CD4-positive, alpha-beta T cell treated with Interleukin-10 for 1 hour (primary cell): ENCODE measurements around the gene TBX3.

Experiments
- DNase-seq: peaks from one replicate; pipeline ENCODE4 v3.0.0-alpha.2; 2020

Gene TBX3

DNA sequence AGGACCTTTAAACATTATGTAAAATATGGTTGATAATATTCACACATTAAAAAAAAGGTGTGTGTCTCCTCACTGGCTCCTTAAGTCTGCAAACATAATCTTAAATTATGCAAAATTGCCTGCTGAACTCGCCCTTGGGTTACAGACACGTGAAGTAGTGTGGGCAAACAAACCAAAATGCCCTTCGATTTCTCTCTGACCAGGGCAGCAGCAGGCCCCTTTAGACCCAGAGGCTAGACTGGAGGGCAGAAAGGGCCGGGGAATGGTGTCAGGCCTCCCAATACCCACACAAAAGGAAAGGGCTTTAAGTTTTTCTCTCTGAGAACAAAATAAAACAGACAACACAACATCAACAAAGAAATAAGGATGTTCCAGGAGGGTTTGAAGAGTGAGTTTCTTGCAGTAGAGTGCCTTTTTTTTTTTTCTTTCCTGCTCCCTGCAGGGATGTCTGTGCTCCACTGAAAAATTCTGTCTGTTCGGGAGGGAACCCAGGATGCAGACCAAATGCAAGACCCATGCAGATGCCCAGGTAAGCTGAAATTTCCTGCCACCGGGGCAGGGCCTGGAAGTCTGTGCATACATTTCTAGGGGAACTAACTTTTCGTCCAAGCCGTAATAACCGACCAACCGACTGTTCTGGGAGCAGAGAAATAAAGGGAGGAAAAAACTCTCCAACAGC lies 1.7 kb downstream of the TBX3 start:
- DNase-seq, result no peak

DNA sequence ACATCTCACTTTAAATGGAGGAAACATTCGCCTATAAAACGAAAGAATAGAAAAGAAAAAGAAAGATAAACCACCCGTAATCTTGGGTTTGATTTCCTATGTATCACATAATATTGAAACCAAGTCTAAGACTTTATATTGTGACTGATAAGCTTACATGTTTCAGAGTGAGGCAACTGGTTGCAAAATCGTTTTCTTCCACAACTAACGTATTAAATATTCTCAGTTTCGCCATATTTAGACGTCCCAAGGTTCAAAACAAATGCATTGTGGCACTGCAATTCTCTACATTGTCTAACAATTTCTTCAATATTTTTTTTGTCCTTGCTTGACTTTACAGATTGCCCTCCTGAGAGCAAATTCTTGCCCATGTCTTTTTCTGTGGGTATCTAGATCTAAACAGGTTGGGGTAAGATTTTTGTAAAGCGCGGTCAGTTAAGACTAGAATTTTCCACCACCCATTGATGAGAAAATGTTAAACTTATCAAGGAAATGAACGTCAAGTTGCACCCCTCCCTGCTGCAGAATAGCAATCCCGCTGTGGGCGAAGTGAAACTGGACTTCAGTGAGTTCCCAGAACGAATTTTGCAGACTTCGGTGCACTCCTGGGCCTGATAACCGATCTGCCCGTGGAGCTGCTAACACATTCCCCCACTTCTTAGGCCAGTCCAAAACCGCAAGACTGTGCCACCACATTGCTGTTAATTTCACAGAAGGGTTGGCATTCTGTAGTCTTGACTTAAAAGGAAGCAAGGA lies 2.7 kb downstream of the TBX3 start:
- DNase-seq, result no peak

GRCh38 chr12:114680604-114681069 lies 3.3 kb downstream of the TBX3 start:
- DNase-seq, result no peak

GRCh38 chr12:114679942-114680341 lies 4.0 kb downstream of the TBX3 start:
- no peak for DNase-seq

DNA sequence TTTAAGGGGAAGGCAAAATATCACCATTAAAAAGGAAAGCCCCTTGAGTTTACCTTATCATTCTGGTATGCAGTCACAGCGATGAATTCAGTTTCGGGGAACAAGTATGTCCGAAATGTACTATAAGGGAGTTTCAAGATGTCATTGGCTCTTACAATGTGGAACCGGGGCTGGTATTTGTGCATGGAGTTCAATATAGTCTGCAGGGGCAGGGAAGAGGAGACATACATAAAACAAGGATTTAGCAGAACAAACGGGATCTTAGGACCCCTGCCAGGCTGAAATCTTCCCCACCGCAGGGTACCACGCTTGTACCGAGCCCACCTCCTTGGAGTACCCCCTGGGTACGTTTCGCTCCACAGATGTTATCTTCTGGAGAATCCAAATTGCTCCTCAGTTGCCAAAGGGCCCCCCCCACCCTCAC lies 4.5 kb downstream of the TBX3 start:
- DNase-seq, result no peak

DNA sequence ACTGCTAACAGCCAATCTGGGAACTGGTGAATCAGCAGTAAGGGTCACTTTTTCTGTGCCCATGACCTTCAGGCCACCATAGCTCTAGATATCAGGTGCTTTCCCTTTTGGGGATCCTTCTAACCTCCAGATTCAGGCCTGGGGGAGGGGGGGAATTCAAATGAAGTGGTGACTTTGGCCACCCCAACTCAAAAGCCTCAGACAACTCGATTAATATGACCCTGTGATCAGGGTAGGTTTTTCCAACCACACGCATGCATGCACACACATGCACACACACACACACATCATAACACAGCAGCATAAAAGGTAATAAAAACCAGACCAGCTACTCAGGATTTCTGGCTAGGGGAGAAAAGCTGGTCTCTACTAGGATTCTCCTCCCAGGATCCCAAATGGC lies 5.3 kb downstream of the TBX3 start:
- DNase-seq, result no peak

GRCh38 chr12:114678028-114678427 lies 5.9 kb downstream of the TBX3 start:
- DNase-seq, result no peak

DNA sequence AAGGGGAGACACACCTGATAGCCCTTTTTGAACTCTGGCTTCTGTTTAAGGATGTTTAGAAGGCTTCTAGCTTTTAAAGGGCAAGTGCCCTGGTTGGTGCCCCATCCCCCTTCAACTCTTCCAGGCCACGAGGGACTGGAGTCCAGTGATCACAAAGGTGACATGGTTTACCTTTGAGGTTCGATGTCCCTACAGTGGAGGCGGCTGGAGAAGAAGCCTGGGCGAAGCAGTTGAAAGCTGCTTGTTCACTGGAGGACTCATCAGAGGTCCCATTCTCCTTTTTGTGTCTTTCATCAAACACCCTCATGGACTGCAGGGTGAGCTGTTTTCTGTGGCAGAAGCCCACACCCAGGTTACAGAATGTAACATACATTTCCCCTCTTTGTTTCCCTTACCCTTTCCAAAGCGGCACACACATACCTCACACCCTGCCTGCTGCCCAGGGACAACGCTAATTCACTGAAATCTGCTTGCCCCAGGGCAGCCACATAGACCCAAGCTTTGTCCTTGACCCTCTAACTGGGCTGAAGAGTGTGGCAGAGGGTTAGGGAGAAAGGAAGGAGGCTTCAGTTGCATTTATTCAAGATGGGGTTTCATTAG lies 7.7 kb downstream of the TBX3 start:
- DNase-seq, result no peak

- DNase-seq, result no peak
These were observed 9.5 kb downstream of the TBX3 start for GRCh38 chr12:114674251-114675047.

GRCh38 chr12:114673901-114674250 lies 10.1 kb downstream of the TBX3 start:
- DNase-seq, result no peak

- DNase-seq, result no peak
These were observed 10.7 kb downstream of the TBX3 start for GRCh38 chr12:114673169-114673833.

DNA sequence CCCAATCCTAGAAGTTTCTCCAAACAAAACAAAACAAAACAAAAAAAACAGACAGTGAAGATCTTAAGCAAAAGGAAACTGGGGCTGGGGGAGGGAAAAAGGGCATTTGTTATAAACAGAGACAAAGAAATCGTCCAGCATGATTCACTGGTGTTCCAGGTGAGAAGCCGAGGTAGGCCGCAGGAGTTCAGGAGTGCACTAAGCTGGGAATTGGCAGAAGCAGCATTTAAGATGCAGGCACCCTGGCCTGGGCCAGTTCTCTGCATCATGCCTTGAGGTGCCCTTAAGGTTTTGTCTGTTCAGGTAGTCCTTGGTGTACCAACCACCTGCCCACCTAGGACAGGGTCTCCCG lies 11.2 kb downstream of the TBX3 start:
- no peak for DNase-seq

GRCh38 chr12:114671443-114672411 lies 12.2 kb downstream of the TBX3 start:
- DNase-seq, result no peak

- DNase-seq, result no peak
These were observed 12.9 kb downstream of the TBX3 start for GRCh38 chr12:114671066-114671442.

DNA sequence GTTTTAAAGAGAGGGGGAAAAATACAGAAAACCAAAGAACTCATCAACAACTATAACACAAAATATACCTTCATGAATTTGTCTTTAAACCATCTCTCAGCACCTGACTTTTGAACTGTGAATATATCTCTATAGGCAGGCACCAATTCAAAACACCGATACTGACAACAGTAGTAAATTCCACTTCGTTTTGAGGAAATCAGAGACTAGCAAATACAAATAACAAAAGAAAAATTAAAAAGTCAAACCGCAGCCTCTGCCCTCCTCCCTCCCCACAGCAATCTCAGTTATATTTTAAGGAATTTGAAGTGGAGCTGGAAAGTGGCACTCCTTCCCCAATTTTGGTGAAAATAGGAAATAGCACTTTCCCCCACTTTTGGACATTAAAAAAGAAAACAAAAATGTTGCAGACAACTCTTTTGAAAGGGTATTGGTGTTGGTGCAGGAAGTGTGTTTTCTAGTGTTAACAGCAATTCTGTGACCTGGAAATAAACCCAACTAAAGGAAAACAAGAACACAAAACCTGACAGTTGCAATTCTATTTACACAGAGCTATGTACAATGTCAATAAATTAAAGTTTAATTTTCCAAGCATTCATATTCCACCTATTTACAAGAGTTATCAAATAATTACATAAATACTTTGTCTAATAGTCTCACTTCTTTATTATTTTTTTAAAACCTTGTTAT lies 13.5 kb downstream of the TBX3 start:
- no peak for DNase-seq

DNA sequence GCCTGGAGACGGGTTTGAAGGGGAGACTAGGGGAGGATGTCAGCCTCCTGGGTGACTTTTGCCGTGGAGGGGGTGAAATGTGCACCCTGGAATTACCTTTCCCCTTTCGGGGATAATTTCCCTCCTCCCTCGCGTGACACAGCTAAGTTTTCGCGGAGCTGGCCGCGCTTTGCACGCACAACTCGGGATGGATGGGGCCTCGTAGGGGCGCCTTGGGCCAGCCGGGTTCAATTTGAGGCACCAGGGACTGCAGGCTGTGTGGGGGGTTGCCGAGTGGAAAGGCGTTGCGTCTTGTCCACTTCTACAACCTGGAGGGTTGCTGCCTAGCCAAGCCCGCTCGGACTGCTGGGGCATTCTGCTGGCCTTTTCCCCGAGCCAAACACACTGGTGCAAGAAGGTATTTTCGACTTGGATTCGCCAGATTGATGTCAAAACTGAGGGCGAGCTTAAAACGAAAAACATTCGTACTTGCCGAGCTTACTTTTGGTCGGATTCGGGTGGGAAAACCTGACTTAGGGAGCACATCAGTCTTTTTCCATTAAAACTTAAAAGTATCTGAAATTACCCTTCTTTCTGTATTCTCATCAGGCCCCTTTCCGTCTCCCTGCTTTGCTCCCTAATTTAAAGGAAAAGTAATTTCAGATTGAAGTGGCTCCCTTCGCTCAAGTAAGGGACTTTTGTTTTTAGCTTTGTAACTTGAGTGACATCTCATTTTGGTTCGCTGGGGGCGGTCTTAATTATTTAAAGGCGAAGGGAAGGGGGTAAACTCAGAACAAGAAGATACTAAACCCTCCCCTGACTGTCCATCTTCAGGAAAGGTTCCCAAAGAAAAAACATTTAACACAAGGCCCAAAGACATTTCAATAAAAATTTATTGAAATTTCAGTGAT lies 14.3 kb downstream of the TBX3 start:
- no peak for DNase-seq

- DNase-seq, result no peak
These were observed 15.1 kb downstream of the TBX3 start for GRCh38 chr12:114668886-114669288.

DNA sequence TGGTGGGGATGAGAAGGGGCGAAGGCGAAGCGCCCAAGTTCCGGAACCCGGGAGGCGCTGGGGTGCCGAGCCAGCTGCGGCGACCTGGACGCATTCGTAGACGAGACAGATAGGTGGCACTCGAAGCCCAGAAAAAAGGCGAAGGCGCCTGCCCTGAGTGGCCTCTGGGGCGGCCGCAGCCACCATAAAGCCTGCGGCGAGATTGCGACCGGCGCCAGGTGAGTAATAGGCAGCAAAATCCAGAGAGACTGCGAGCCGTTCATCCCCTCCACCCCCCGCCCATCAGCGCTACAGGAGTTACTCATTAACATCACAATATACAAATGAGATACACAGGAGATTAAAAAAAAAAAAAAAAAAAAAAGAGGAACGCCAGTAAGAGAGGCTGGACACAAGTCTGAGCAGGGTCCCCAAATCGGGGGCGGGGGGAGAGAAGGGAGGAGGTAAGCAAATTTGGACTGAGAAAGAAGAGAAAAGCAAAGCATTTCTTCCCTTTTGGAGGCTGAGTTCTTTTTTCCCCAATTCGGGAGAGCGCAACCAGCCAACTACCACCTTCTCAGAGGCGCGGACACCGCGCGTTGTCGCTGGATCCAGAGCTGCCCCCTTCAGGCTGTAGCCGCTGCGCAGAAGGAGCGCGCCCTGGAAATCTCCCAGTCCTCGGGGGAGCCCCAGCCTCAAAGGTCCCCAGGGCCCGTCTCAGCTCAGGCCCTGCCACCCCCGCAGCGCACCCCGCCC lies 15.7 kb downstream of the TBX3 start:
- DNase-seq, result no peak

GRCh38 chr12:114667669-114668150 lies 16.3 kb downstream of the TBX3 start:
- DNase-seq, result no peak
